ENCODE data around the gene GLCCI1.
"Not testable (repeated sequence)": the region's sequence is repeated elsewhere in the genome, so short reads cannot be mapped to it uniquely, and the experiment has no call there.

The GLCCI1 gene

GRCh38 chr7:8042796-8043535 is 74.4 kb downstream of the GLCCI1 start:
- no peak overlapping the region for H3K4me3 ChIP-seq (ENCODE audit: low read depth, low read length)
- TF ChIP-seq MYC (IDR thresholded peaks at IDR 0.05; ENCODE audit: low read depth, low read length) (no peak), POLR2A (IDR thresholded peaks at IDR 0.05; ENCODE audit: extremely low read depth, insufficient read length) (no peak)
- DNase-seq (ENCODE audit: low read depth): no peak

GRCh38 chr7:8044761-8045430 is 76.3 kb downstream of the GLCCI1 start:
- H3K4me3 ChIP-seq (ENCODE audit: low read depth, low read length): no peak overlapping the region
- DNase-seq (ENCODE audit: low read depth): no peak
- TF ChIP-seq POLR2A (IDR thresholded peaks at IDR 0.05; ENCODE audit: extremely low read depth, insufficient read length) (no peak), MAX (IDR thresholded peaks at IDR 0.05; ENCODE audit: low read depth, low read length) (no peak), MYC (IDR thresholded peaks at IDR 0.05; ENCODE audit: low read depth, low read length) (no peak), CTCF (IDR thresholded peaks at IDR 0.05; ENCODE audit: low read depth, low read length) (no peak)

GRCh38 chr7:8048067-8048466 is 79.5 kb downstream of the GLCCI1 start:
- not testable (repeated sequence) for DNase-seq (ENCODE audit: low read depth); H3K4me3 ChIP-seq (ENCODE audit: low read depth, low read length)

GRCh38 chr7:8051373-8051772 is 82.8 kb downstream of the GLCCI1 start:
- H3K4me3 ChIP-seq (ENCODE audit: low read depth, low read length): no peak overlapping the region
- TF ChIP-seq CTCF (IDR thresholded peaks at IDR 0.05; ENCODE audit: low read depth, low read length): no peak
- DNase-seq (ENCODE audit: low read depth): no peak

GRCh38 chr7:8051998-8052397 is 83.4 kb downstream of the GLCCI1 start:
- no peak for DNase-seq (ENCODE audit: low read depth)
- no peak for TF ChIP-seq MAX (IDR thresholded peaks at IDR 0.05; ENCODE audit: low read depth, low read length)
- no peak for TF ChIP-seq CTCF (IDR thresholded peaks at IDR 0.05; ENCODE audit: low read depth, low read length)
- no peak for TF ChIP-seq POLR2A (IDR thresholded peaks at IDR 0.05; ENCODE audit: extremely low read depth, insufficient read length)
- TF ChIP-seq MYC (IDR thresholded peaks at IDR 0.05; ENCODE audit: low read depth, low read length): no peak
- H3K4me3 ChIP-seq (ENCODE audit: low read depth, low read length): no peak overlapping the region

- no peak for TF ChIP-seq CTCF (IDR thresholded peaks at IDR 0.05; ENCODE audit: low read depth, low read length)
- TF ChIP-seq MAX (IDR thresholded peaks at IDR 0.05; ENCODE audit: low read depth, low read length): no peak
- TF ChIP-seq MYC (IDR thresholded peaks at IDR 0.05; ENCODE audit: low read depth, low read length): no peak
- no peak for TF ChIP-seq POLR2A (IDR thresholded peaks at IDR 0.05; ENCODE audit: extremely low read depth, insufficient read length)
- no peak overlapping the region for H3K4me3 ChIP-seq (ENCODE audit: low read depth, low read length)
- no peak for DNase-seq (ENCODE audit: low read depth)
Observed at GRCh38 chr7:8052824-8053223, 84.2 kb downstream of the GLCCI1 start.

GRCh38 chr7:8056439-8056838 is 87.8 kb downstream of the GLCCI1 start:
- TF ChIP-seq CTCF (IDR thresholded peaks at IDR 0.05; ENCODE audit: low read depth, low read length): no peak
- no peak for TF ChIP-seq MAX (IDR thresholded peaks at IDR 0.05; ENCODE audit: low read depth, low read length)
- no peak for TF ChIP-seq POLR2A (IDR thresholded peaks at IDR 0.05; ENCODE audit: extremely low read depth, insufficient read length)
- no peak for TF ChIP-seq MYC (IDR thresholded peaks at IDR 0.05; ENCODE audit: low read depth, low read length)
- no peak overlapping the region for H3K4me3 ChIP-seq (ENCODE audit: low read depth, low read length)
- no peak for DNase-seq (ENCODE audit: low read depth)
